ENCODE results near the gene ELOB. TPM values are rescaled to one million over a fixed set of nuclear protein-coding genes. Genes with fewer than 3 reads are reported as not detected.

ELOB gene
- total and polyA plus RNA-seq, 8 donors: 69.9 to 318 (median 101) TPM

- intact Hi-C loops (cut with DNase I): no loop called here
- Histone ChIP-seq H3K4me3 (no peak overlapping the region), H3K9me3 (no peaks in the 10 kb centered on the region), H3K36me3 (no peaks in the 10 kb centered on the region), H3K27me3 (no peaks in the 10 kb centered on the region), H3K4me1 (no peaks in the 10 kb centered on the region), H3K27ac (no peak overlapping the region)
- FAIRE-seq (no peak), ATAC-seq (no peak), DNase-seq (no peak)
- TF ChIP-seq CTCF (IDR thresholded peaks at IDR 0.05): no peak
- WGBS, 2 donors: 85% methylated on average over 4 to 5 of the region's 5 CpGs
These were observed 39.9 kb downstream of the ELOB start for GRCh38 chr16:2737238-2737605.

DNA sequence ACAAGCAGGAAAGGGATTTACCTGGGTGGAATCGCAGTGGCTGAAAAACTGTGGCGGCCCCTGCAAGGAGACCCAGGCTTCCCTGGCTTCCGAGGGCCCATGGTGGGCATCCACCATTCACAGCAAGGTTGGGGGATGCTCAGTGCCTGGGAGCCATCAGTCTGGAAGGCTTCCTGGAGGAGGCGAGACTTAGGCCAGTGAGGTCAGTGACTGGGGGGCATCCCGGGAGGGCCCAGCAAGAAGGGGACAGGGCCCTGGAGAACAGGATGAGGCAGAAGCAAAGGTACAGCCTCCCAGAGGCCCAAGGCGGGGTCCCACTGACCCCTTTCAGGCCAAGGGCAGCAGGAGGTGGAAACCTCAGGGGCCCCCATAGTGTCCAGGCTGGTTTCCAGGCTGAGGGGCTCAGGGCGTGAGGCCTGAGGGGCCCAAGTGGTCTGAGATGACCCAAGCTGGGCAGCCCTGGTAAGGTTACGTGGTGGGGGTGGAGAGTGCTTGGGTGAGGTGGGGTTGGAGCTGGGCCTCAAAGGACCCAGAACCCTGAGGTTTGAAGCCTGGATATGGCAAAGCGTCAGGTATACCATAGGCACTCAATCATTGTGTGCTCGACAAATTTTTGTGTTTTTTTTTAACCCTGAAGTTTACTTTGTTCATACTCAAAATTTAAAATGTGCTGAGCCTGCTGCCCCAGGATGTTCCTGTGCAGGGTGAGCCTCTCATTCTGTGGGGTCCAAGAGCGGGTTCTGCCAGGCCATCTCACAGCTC is 40.4 kb downstream of the ELOB start:
- no peak for ATAC-seq
- Histone ChIP-seq H3K4me1 (no peaks in the 10 kb centered on the region), H3K27me3 (no peaks in the 10 kb centered on the region), H3K36me3 (no peaks in the 10 kb centered on the region), H3K27ac (no peak overlapping the region), H3K4me3 (no peak overlapping the region), H3K9me3 (no peaks in the 10 kb centered on the region)
- no peak for FAIRE-seq
- DNase-seq: no peak
- no peak for TF ChIP-seq CTCF (IDR thresholded peaks at IDR 0.05)
- intact Hi-C loops (cut with DNase I): no loop called here
- 84 to 90% methylated on average over 11 of the region's 11 CpGs for WGBS, 2 donors

DNA sequence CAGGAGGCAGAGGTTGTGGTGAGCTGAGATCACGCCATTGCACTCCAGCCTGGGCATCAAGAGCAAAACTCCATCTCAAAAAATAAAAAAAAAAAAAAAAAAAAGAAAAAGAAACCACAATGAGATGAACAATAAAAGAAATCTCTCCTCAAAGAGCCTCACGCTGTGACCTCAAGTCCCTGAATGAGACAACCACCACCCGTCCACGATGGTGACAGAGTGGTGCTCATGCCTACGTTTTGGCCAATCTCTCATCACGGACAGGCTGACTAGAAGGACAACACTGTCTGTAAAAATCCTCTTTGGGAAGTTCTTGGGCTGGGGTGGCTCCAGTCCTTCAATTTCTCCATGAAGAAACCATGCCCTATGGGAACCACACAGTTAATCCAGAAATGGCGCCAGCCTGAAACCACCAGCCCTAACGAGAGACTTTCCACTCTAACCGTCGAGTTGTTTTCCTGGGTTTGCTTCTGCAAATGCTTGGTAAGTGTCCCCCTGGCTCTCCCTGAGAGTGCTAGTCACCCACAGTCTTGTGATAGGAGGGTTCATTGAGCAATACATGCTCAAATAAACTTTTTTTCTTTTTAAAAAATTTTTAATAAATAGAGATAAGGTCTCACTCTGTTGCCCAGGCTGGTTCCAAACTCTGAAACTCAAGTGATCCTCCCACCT is 42.1 kb downstream of the ELOB start:
- ATAC-seq (no peak), DNase-seq (no peak), FAIRE-seq (no peak)
- H3K9me3 ChIP-seq: no peaks in the 10 kb centered on the region
- no peaks in the 10 kb centered on the region for H3K36me3 ChIP-seq
- no peak overlapping the region for H3K4me3 ChIP-seq
- H3K27ac ChIP-seq: no peak overlapping the region
- no peaks in the 10 kb centered on the region for H3K27me3 ChIP-seq
- no peak for TF ChIP-seq CTCF (IDR thresholded peaks at IDR 0.05)
- intact Hi-C loops (cut with DNase I): no loop called here
- H3K4me1 ChIP-seq: no peaks in the 10 kb centered on the region
- 71 to 77% methylated on average over 10 of the region's 10 CpGs for WGBS, 2 donors

DNA sequence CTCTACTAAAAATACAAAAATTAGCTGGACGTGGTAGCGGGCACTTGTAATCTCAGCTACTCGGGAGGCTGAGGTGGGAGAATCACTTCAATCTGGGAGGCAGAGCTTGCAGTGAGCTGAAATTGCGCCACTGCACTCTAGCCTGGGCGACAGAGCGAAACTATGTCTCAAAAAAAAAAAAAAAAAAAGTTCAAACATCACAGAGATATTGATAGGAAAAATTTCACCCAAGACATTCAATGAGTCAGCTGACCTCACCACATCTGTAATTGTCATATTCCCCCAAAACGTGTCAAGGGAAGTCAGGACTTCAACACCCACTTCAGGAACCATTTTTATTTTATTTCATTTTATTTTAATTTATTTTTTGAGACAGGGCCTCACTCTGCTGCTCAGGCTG is 49.0 kb downstream of the ELOB start:
- Histone ChIP-seq H3K9me3 (no peaks in the 10 kb centered on the region), H3K4me3 (no peak overlapping the region), H3K27ac (no peak overlapping the region), H3K27me3 (no peaks in the 10 kb centered on the region), H3K4me1 (no peaks in the 10 kb centered on the region), H3K36me3 (no peaks in the 10 kb centered on the region)
- DNase-seq (no peak), ATAC-seq (no peak), FAIRE-seq (no peak)
- intact Hi-C loops (cut with DNase I): no loop called here
- TF ChIP-seq CTCF (IDR thresholded peaks at IDR 0.05): no peak
- 84 to 88% methylated on average over 7 of the region's 7 CpGs for WGBS, 2 donors

DNA sequence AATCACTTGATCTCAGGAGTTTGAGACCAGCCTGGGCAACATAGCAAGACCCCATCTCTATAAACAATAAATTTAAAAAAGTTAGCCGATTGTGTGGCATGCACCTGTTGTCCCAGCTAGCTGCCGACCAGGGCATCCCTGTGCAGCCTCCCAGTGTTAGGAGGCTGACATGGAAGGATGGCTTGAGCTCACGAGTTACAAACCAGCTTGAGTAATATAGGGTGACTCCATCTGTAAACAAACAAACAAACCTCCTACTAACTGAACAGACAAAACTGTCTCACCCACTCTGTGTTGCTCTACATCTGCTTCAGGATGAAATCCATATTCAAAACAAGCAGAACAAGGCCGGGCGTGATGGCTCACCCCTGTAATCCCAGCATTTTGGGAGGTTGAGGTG is 50.2 kb downstream of the ELOB start:
- H3K36me3 ChIP-seq: no peaks in the 10 kb centered on the region
- H3K9me3 ChIP-seq: no peaks in the 10 kb centered on the region
- no peaks in the 10 kb centered on the region for H3K4me1 ChIP-seq
- ATAC-seq (no peak), DNase-seq (no peak), FAIRE-seq (no peak)
- intact Hi-C loops (cut with DNase I): no loop called here
- no peaks in the 10 kb centered on the region for H3K27me3 ChIP-seq
- H3K27ac ChIP-seq: no peak overlapping the region
- no peak for TF ChIP-seq CTCF (IDR thresholded peaks at IDR 0.05)
- no peak overlapping the region for H3K4me3 ChIP-seq
- WGBS, 2 donors: 74% methylated on average over 5 of the region's 5 CpGs
